GM10847 (cell line): ENCODE data around the gene CUL2.

Experiments
- POLR2A ChIP-seq: IDR thresholded peaks from 2 replicates; pipeline ENCODE4 v1.6.1; 2011; ENCODE audit not compliant: insufficient read length; ENCODE audit errors: extremely low read depth

Gene CUL2

GRCh38 chr10:34969171-34969570 lies 121.0 kb downstream of the CUL2 start:
- no peak for TF ChIP-seq POLR2A

GRCh38 chr10:34967335-34967880 lies 122.7 kb downstream of the CUL2 start:
- no peak for TF ChIP-seq POLR2A

- no peak for TF ChIP-seq POLR2A
Measured at GRCh38 chr10:34966451-34966850, 123.7 kb downstream of the CUL2 start.

- TF ChIP-seq POLR2A, result no peak
Measured at GRCh38 chr10:34966040-34966439, 124.1 kb downstream of the CUL2 start.

GRCh38 chr10:34964166-34964800 lies 125.9 kb downstream of the CUL2 start:
- TF ChIP-seq POLR2A, result no peak

GRCh38 chr10:34962866-34963265 lies 127.3 kb downstream of the CUL2 start:
- no peak for TF ChIP-seq POLR2A

- TF ChIP-seq POLR2A, result no peak
Measured at GRCh38 chr10:34960983-34961382, 129.2 kb downstream of the CUL2 start.

- no peak for TF ChIP-seq POLR2A
Measured at GRCh38 chr10:34959786-34960185, 130.4 kb downstream of the CUL2 start.

- TF ChIP-seq POLR2A, result no peak
Measured at GRCh38 chr10:34959321-34959720, 130.8 kb downstream of the CUL2 start.
